Measurements from ENCODE around the gene CNN1.

- TF ChIP-seq POLR2AphosphoS5 (IDR thresholded peaks at IDR 0.05; ENCODE audit: borderline replicate concordance, low read depth, low read length) (no peak), EZH2 (IDR thresholded peaks at IDR 0.05) (no peak), FOXP2 (optimal IDR thresholded peaks at IDR 0.05; ENCODE audit: control extremely low read depth, extremely low read length, insufficient read depth) (no peak)
Measured at GRCh38 chr19:11555246-11555645, 16.6 kb downstream of the CNN1 start.
